HepG2 (cell line): Measurements from ENCODE around the gene L3MBTL1. TPM values are rescaled to one million over a fixed set of nuclear protein-coding genes. Genes with fewer than 3 reads are reported as not detected.

ENCODE experiments used
- CAMTA2 ChIP-seq: sonication (generic); formaldehyde crosslinking; IDR thresholded peaks from 2 replicates; pipeline ENCODE4 v1.4.0; 2020; ENCODE audit warnings: mild to moderate bottlenecking, missing genetic modification reagents, borderline replicate concordance
- CEBPG ChIP-seq: IDR thresholded peaks from 2 replicates; pipeline ENCODE4 v1.6.1; 2016
- CHCHD3 ChIP-seq: sonication (generic); formaldehyde crosslinking; IDR thresholded peaks from 2 replicates; pipeline ENCODE4 v1.8.0; 2022; ENCODE audit warnings: mild to moderate bottlenecking, missing genetic modification reagents, moderate library complexity
- E2F1 ChIP-seq: sonication (generic); formaldehyde crosslinking; IDR thresholded peaks from 2 replicates; pipeline ENCODE4 v1.5.0; 2020; ENCODE audit warnings: missing genetic modification reagents
- EEA1 ChIP-seq: sonication (generic); formaldehyde crosslinking; IDR thresholded peaks from 2 replicates; pipeline ENCODE4 v1.5.1; 2020; ENCODE audit warnings: mild to moderate bottlenecking, missing genetic modification reagents, borderline replicate concordance
- GABPB1 ChIP-seq: IDR thresholded peaks from 2 replicates; pipeline ENCODE4 v1.6.1; 2016; ENCODE audit warnings: mild to moderate bottlenecking, missing genetic modification reagents, moderate library complexity, missing compliant biosample characterization
- HNRNPK ChIP-seq: fragments of 200-400 bp; formaldehyde crosslinking; IDR thresholded peaks from 2 replicates; pipeline ENCODE4 v1.6.1; 2018; ENCODE audit warnings: low read length, low read depth, moderate library complexity, mild to moderate bottlenecking; ENCODE audit not compliant: poor library complexity, severe bottlenecking
- HNRNPL ChIP-seq: fragments of 200-400 bp; formaldehyde crosslinking; IDR thresholded peaks from 2 replicates; pipeline ENCODE4 v1.6.1; 2017; ENCODE audit warnings: mild to moderate bottlenecking, low read depth, low read length
- KLF16 ChIP-seq, 2 experiments: sonication (generic) in 1 of 2; formaldehyde crosslinking in 1 of 2; IDR thresholded peaks; 2 replicates each; pipeline versions ENCODE4 v1.6.1 to v1.8.0; 2016 to 2023; ENCODE audit warnings: missing genetic modification reagents in 2 of 2, missing compliant biosample characterization in 1 of 2
- MLX ChIP-seq: IDR thresholded peaks from 2 replicates; pipeline ENCODE4 v1.6.1; 2016
- MTERF4 ChIP-seq: sonication (generic); formaldehyde crosslinking; IDR thresholded peaks from 2 replicates; pipeline ENCODE4 v1.8.0; 2023; ENCODE audit warnings: mild to moderate bottlenecking, missing genetic modification reagents
- NR0B2 ChIP-seq: sonication (generic); formaldehyde crosslinking; IDR thresholded peaks from 2 replicates; pipeline ENCODE4 v1.4.0; 2020; ENCODE audit warnings: mild to moderate bottlenecking, missing genetic modification reagents
- PBX3 ChIP-seq: sonication (generic); formaldehyde crosslinking; IDR thresholded peaks from 2 replicates; pipeline ENCODE4 v1.8.1; 2023; ENCODE audit warnings: missing genetic modification reagents, inconsistent platforms, borderline replicate concordance
- RBM39 ChIP-seq: fragments of 200-400 bp; formaldehyde crosslinking; IDR thresholded peaks from one replicate; pipeline ENCODE4 v1.6.1; 2018; ENCODE audit warnings: antibody characterized with exemption, mild to moderate bottlenecking, low read depth, low read length; ENCODE audit not compliant: poor library complexity, severe bottlenecking
- RXRB ChIP-seq: IDR thresholded peaks from 2 replicates; pipeline ENCODE4 v1.6.1; 2016; ENCODE audit warnings: borderline replicate concordance, missing genetic modification reagents, missing compliant biosample characterization
- TEAD3 ChIP-seq: optimal IDR thresholded peaks from 2 replicates; pipeline ENCODE3; 2016; ENCODE audit warnings: borderline replicate concordance
- ZFP36L2 ChIP-seq: sonication (generic); formaldehyde crosslinking; IDR thresholded peaks from 2 replicates; pipeline ENCODE4 v1.4.0; 2020; ENCODE audit warnings: missing genetic modification reagents
- ZFP62 ChIP-seq: sonication (generic); formaldehyde crosslinking; IDR thresholded peaks from 2 replicates; pipeline ENCODE4 v1.4.0; 2020; ENCODE audit warnings: missing genetic modification reagents
- ZKSCAN5 ChIP-seq: sonication (generic); formaldehyde crosslinking; IDR thresholded peaks from 2 replicates; pipeline ENCODE4 v1.5.1; 2020; ENCODE audit warnings: mild to moderate bottlenecking, missing genetic modification reagents
- ZNF331 ChIP-seq: sonication (generic); formaldehyde crosslinking; IDR thresholded peaks from 2 replicates; pipeline ENCODE4 v1.4.0; 2020; ENCODE audit warnings: missing genetic modification reagents
- ZNF337 ChIP-seq: sonication (generic); formaldehyde crosslinking; IDR thresholded peaks from 2 replicates; pipeline ENCODE4 v1.5.1; 2020; ENCODE audit warnings: missing genetic modification reagents, low read depth, mild to moderate bottlenecking, borderline replicate concordance
- ZNF580 ChIP-seq: IDR thresholded peaks from 2 replicates; pipeline ENCODE4 v1.6.1; 2016; ENCODE audit warnings: low read depth, borderline replicate concordance
- ZNF674 ChIP-seq: sonication (generic); formaldehyde crosslinking; IDR thresholded peaks from 2 replicates; pipeline ENCODE4 v1.5.0; 2020; ENCODE audit warnings: low read depth, mild to moderate bottlenecking, missing genetic modification reagents
- ZNF746 ChIP-seq: sonication (generic); formaldehyde crosslinking; IDR thresholded peaks from 2 replicates; pipeline ENCODE4 v1.8.0; 2022; ENCODE audit warnings: mild to moderate bottlenecking, missing genetic modification reagents
- ZNF883 ChIP-seq: sonication (generic); formaldehyde crosslinking; IDR thresholded peaks from 2 replicates; pipeline ENCODE4 v1.5.1; 2020; ENCODE audit warnings: mild to moderate bottlenecking, missing genetic modification reagents; ENCODE audit errors: not compliant biosample characterization
- polyA plus RNA-seq, 8 experiments: library from polyadenylated mRNA; depleted of rRNA in 3 of 8; stranded (reverse) in 7 of 8; unstranded in 1 of 8; fragments of >200 nt; fragmentation: Illumina TruSeq in 4 of 8; extraction: Trizol in 4 of 8; gene quantifications; 2 replicates each; pipeline versions ENCODE4 v1.2.1 to v1.2.3, GENCODE V29; 2011 to 2016; ENCODE audit warnings: low read depth in 4 of 8, missing spikeins in 1 of 8, mixed read lengths in 1 of 8; ENCODE audit not compliant: insufficient read depth in 1 of 8
- total RNA-seq, 5 experiments: library from RNA; depleted of rRNA; stranded (reverse); fragments of >200 nt; fragmentation: Illumina TruSeq; extraction: Trizol; gene quantifications; 2 replicates each; pipeline ENCODE4 v1.2.3, GENCODE V29; 2016; ENCODE audit warnings: low read depth in 1 of 5

Gene L3MBTL1
- total and polyA plus RNA-seq, 2 of the 13 experiments (the other 11 are each of a cell fraction or from before 2014, with no cell fraction given) = 9.0 to 17.8 TPM

GRCh38 chr20:43584448-43585136 lies 77.1 kb downstream of the L3MBTL1 start (continued):
- TF ChIP-seq MTERF4 (CRISPR knock-in tag) (no peak), CAMTA2 (CRISPR knock-in tag) (no peak), HNRNPK (no peak), ZFP62 (CRISPR knock-in tag) (no peak), E2F1 (no peak), KLF16 (CRISPR knock-in tag; IDR thresholded peaks at IDR 0.05) (0 out of 4 replicates have a peak, but pooled peaks of 1 of the 2 experiments have one; percentile 13), ZNF746 (no peak), PBX3 (CRISPR knock-in tag) (no peak), ZFP36L2 (CRISPR knock-in tag) (no peak), ZNF337 (CRISPR knock-in tag) (no peak), HNRNPL (no peak), ZNF331 (CRISPR knock-in tag) (peak; percentile 22; the same call in 1 of the 2 replicates), CHCHD3 (CRISPR knock-in tag) (no peak), MLX (CRISPR knock-in tag) (no peak), ZNF674 (CRISPR knock-in tag) (no peak), CEBPG (CRISPR knock-in tag) (peak; percentile 28), EEA1 (CRISPR knock-in tag) (no peak), GABPB1 (CRISPR knock-in tag) (no peak), TEAD3 (peak; percentile 93), ZNF580 (no peak), RXRB (peak; percentile 74), ZKSCAN5 (no peak), NR0B2 (CRISPR knock-in tag) (no peak), RBM39 (no peak), ZNF883 (CRISPR knock-in tag) (no peak)
